ENCODE measurements around the gene TNRC6B. TPM values are rescaled to one million over a fixed set of nuclear protein-coding genes. Genes with fewer than 3 reads are reported as not detected.
"Not testable (repeated sequence)": the region's sequence is repeated elsewhere in the genome, so short reads cannot be mapped to it uniquely, and the experiment has no call there.

Gene TNRC6B
- total and polyA plus RNA-seq, 4 experiments from 2014 or later: 27.3 to 155 (median 123) TPM

DNA sequence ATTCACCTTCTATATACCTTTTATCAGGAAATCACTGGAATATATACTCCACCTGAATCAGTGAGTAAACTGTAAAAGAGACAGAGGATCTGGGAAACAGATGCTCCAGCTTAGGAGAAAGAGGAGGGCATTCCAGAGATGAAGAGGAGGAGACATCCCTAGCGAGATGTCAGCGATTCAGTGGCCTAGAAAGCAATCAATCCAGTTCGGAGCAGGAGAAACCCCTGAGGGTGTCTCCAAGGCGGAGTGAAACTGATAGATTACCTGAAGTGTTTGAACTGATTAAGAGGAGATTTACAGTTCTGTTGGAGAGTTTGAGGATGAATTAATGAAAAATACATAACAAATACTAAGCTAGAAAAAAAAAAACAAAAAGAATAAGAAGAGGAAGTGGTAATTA is 24.5 kb upstream of the TNRC6B start:
- intact Hi-C loops (cut with micrococcal nuclease): no loop called here
- Mint-ChIP-seq H3K9me3 (no peaks in the 10 kb centered on the region), H3K27me3 (no peaks in the 10 kb centered on the region), H3K4me3 (no peak overlapping the region), H3K36me3 (peaks cover 10 to 37% of the 10 kb centered on the region in 2 donors), H3K4me1 (peaks cover 6 to 14% (median 11%) of the 10 kb centered on the region in 4 donors), H3K27ac (peak overlapping the region in 2 of 7 donors; percentile 2 to 53)
- no peak overlapping the region for H3K27ac ChIP-seq (ENCODE audit: low read depth, low read length)
- no peak overlapping the region for H3K4me3 ChIP-seq (ENCODE audit: low read length in 2 of 2)
- DNase-seq: no peak
- ChIA-PET POLR2A (ENCODE audit: partially characterized antibody) (no interaction called here), CTCF (ENCODE audit: partially characterized antibody) (no interaction called here)
- H3K27me3 ChIP-seq (ENCODE audit: insufficient read depth, low read length): no peaks in the 10 kb centered on the region
- H3K9me3 ChIP-seq (ENCODE audit: control insufficient read depth in 1 of 2, low read length in 2 of 2): no peaks in the 10 kb centered on the region
- H3K4me1 ChIP-seq (ENCODE audit: insufficient read depth, low read length): no peaks in the 10 kb centered on the region
- peaks cover 10% of the 10 kb centered on the region for H3K36me3 ChIP-seq (ENCODE audit: insufficient read depth, low read length)

DNA sequence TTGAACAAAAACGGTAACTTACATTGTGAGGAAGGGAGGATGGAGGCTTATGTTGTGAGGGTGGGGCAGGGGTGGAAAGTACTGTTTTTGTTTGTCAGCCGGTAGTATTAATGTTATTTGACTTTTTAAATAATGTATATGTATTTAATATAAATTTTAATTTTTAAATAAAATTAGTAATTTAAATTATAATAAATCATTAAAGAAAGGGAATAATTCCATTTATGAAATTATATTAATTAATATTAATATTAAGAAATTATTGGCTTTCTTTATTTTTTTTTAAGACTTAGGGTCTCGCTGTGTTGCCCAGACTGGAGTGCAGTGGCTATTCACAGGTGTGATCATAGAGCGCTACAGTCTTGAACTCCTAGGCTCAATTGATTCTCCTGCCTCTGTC is 24.0 kb upstream of the TNRC6B start:
- Histone ChIP-seq H3K27me3 (ENCODE audit: insufficient read depth, low read length) (no peaks in the 10 kb centered on the region), H3K36me3 (ENCODE audit: insufficient read depth, low read length) (peaks cover 10% of the 10 kb centered on the region), H3K4me1 (ENCODE audit: insufficient read depth, low read length) (no peaks in the 10 kb centered on the region), H3K9me3 (ENCODE audit: control insufficient read depth in 1 of 2, low read length in 2 of 2) (no peaks in the 10 kb centered on the region), H3K4me3 (ENCODE audit: low read length in 2 of 2) (no peak overlapping the region), H3K27ac (ENCODE audit: low read depth, low read length) (no peak overlapping the region)
- Mint-ChIP-seq H3K4me1 (peaks cover 6 to 14% (median 11%) of the 10 kb centered on the region in 4 donors), H3K4me3 (no peak overlapping the region), H3K36me3 (peaks cover 10 to 37% of the 10 kb centered on the region in 2 donors), H3K27me3 (no peaks in the 10 kb centered on the region), H3K27ac (peak overlapping the region in 2 of 7 donors; percentile 2 to 53), H3K9me3 (no peaks in the 10 kb centered on the region)
- ChIA-PET POLR2A (ENCODE audit: partially characterized antibody) (no interaction called here), CTCF (ENCODE audit: partially characterized antibody) (no interaction called here)
- DNase-seq: no peak
- intact Hi-C loops (cut with micrococcal nuclease): no loop called here

DNA sequence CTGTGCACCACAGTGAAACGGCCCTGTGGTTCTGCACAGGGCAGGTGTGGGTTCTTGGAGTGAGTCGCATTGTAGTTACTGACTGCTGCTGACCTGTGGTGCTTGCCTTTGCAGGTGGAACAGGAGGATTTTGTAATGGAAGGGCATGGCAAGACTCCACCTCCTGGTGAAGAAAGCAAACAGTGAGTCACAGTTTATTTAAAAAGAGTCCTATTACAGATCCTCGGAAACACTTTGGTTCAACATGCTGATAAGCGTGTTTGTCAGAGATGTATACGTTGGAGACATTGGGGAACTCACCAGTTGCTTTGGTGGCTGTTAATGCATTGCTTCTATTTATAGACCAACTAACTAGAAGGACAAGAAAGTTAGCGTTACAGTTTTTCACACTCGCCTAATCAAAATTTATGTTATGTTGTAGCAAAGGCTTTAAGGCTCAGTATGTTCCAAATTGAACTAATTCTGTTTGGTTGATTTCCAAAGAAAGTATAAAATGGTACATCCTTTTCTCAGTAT is 21.7 kb upstream of the TNRC6B start:
- Mint-ChIP-seq H3K4me1 (peaks cover 6 to 14% (median 8%) of the 10 kb centered on the region in 4 donors), H3K27ac (peak overlapping the region in 5 of 7 donors; percentile 1 to 79 (median 65)), H3K36me3 (peaks cover 9 to 27% of the 10 kb centered on the region in 2 donors), H3K4me3 (no peak overlapping the region), H3K27me3 (no peaks in the 10 kb centered on the region), H3K9me3 (no peaks in the 10 kb centered on the region)
- H3K4me1 ChIP-seq (ENCODE audit: insufficient read depth, low read length): no peaks in the 10 kb centered on the region
- CTCF ChIA-PET (ENCODE audit: partially characterized antibody): no interaction called here
- POLR2A ChIA-PET (ENCODE audit: partially characterized antibody): no interaction called here
- H3K27ac ChIP-seq (ENCODE audit: low read depth, low read length): no peak overlapping the region
- H3K9me3 ChIP-seq (ENCODE audit: control insufficient read depth in 1 of 2, low read length in 2 of 2): no peaks in the 10 kb centered on the region
- intact Hi-C loops (cut with micrococcal nuclease): no loop called here
- H3K4me3 ChIP-seq (ENCODE audit: low read length in 2 of 2): no peak overlapping the region
- peaks cover 6% of the 10 kb centered on the region for H3K36me3 ChIP-seq (ENCODE audit: insufficient read depth, low read length)
- DNase-seq: no peak
- no peaks in the 10 kb centered on the region for H3K27me3 ChIP-seq (ENCODE audit: insufficient read depth, low read length)

DNA sequence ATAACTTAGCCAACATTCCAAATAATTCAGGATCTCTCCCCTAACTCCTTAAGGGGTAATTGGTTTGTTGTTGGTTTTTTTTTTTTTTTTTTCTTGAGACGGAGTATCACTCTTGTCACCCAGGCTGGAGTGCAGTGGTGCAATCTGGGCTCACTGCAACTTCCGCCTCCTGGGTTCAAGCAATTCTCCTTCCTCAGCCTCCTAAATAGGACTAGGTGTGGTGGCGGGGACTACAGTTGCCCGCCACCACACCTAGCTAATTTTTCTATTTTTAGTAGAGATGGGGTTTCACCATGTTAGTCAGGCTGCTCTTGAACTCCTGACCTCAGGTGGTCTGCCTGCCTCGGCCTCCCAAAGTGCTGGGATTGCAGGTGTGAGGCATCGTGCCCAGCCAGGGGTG is 21.0 kb upstream of the TNRC6B start:
- CTCF ChIA-PET (ENCODE audit: partially characterized antibody); H3K9me3 ChIP-seq (ENCODE audit: control insufficient read depth in 1 of 2, low read length in 2 of 2); POLR2A ChIA-PET (ENCODE audit: partially characterized antibody); H3K27me3 Mint-ChIP-seq; H3K4me3 ChIP-seq (ENCODE audit: low read length in 2 of 2); H3K27me3 ChIP-seq (ENCODE audit: insufficient read depth, low read length); H3K27ac ChIP-seq (ENCODE audit: low read depth, low read length); intact Hi-C loops (cut with micrococcal nuclease); DNase-seq; H3K9me3 Mint-ChIP-seq; H3K36me3 ChIP-seq (ENCODE audit: insufficient read depth, low read length); H3K4me3 Mint-ChIP-seq; H3K4me1 ChIP-seq (ENCODE audit: insufficient read depth, low read length): not testable (repeated sequence)
- Mint-ChIP-seq H3K36me3 (peaks cover 13 to 25% of the 10 kb centered on the region in 2 donors), H3K4me1 (peaks cover 6 to 19% (median 9%) of the 10 kb centered on the region in 4 donors), H3K27ac (peak overlapping the region in 1 of 7 donors; percentile 10)

DNA sequence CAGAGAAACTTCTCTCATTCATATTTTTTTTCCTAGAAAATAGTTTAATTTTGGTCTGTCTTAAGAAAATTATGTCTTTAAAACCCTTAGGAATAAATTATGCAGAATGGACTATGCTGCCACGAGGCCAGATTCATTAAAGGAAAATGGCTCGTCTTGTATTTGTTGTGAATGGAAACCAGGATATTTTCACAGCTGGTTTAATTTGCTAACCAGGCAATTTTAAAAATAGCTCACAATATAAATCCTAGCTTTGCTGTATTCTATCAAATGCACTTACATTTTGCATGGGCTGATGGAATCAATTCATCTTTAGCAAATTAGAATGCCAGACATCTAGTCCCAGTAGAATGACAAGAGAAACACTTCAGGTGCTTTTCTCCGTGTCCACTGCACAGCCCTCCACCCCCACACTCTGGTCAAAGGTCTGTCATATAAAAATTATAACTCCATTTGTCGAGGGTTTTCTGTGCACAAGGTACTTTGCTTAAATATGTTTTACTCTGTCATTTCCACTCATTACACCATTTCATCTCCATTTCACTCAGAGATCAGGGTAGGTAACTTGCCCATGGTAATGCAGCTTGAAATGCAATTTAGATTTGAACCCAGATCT is 20.3 kb upstream of the TNRC6B start:
- no peaks in the 10 kb centered on the region for H3K4me1 ChIP-seq (ENCODE audit: insufficient read depth, low read length)
- DNase-seq: no peak
- no peak overlapping the region for H3K4me3 ChIP-seq (ENCODE audit: low read length in 2 of 2)
- Mint-ChIP-seq H3K4me3 (no peak overlapping the region), H3K4me1 (peaks cover 6 to 19% (median 10%) of the 10 kb centered on the region in 4 donors), H3K36me3 (peaks cover 13 to 24% of the 10 kb centered on the region in 2 donors), H3K27ac (peak overlapping the region in 2 of 7 donors; percentile 17 to 55), H3K9me3 (no peaks in the 10 kb centered on the region), H3K27me3 (no peaks in the 10 kb centered on the region)
- intact Hi-C loops (cut with micrococcal nuclease): no loop called here
- H3K36me3 ChIP-seq (ENCODE audit: insufficient read depth, low read length): peaks cover 6% of the 10 kb centered on the region
- no peaks in the 10 kb centered on the region for H3K9me3 ChIP-seq (ENCODE audit: control insufficient read depth in 1 of 2, low read length in 2 of 2)
- H3K27ac ChIP-seq (ENCODE audit: low read depth, low read length): no peak overlapping the region
- ChIA-PET CTCF (ENCODE audit: partially characterized antibody) (interaction anchor here (0.7 kb wide), 2 partner anchors 19 to 192 kb away, joined by 3 read pairs; no protein-coding TSS in a partner anchor), POLR2A (ENCODE audit: partially characterized antibody) (interaction anchor here (1.0 kb wide), 1 partner anchor 14 kb away, joined by 3 read pairs; no protein-coding TSS in a partner anchor)
- no peaks in the 10 kb centered on the region for H3K27me3 ChIP-seq (ENCODE audit: insufficient read depth, low read length)

DNA sequence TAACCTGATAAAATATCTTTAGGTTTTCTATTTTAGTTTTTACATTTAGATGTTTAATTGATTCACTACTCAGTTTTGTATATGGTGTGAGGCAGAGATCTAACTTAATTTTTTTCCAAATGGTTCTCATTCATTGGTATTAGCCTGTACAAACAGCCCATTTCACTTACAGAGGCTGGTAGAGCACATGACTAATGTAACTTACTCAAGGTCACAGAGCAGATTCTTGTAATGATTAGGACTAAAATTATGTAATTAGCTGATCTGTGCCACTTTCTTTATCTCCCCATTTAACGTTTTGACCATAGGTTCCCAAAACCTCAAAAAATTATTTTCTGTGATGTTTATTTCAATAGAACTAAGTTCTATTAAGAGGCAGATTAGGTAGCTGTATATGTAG is 16.5 kb upstream of the TNRC6B start:
- Mint-ChIP-seq H3K27me3 (no peaks in the 10 kb centered on the region), H3K4me1 (peaks cover 0 to 20% (median 8%) of the 10 kb centered on the region in 4 donors), H3K4me3 (no peak overlapping the region), H3K27ac (peak overlapping the region in 2 of 7 donors; percentile 10 to 61), H3K9me3 (peaks cover 0 to 4% (median 0%) of the 10 kb centered on the region in 8 donors), H3K36me3 (peaks cover 25 to 34% of the 10 kb centered on the region in 2 donors)
- ChIA-PET CTCF (ENCODE audit: partially characterized antibody) (interaction anchor here (0.8 kb wide), 1 partner anchor 16 kb away, joined by 3 read pairs; the partner anchor contains the start of gene TNRC6B), POLR2A (ENCODE audit: partially characterized antibody) (interaction anchor here (0.9 to 2.5 kb wide), 2 partner anchors 18 to 117 kb away, joined by 4 to 13 read pairs; partner anchors contain the start of gene TNRC6B)
- peaks cover 6% of the 10 kb centered on the region for H3K36me3 ChIP-seq (ENCODE audit: insufficient read depth, low read length)
- DNase-seq: no peak
- no peak overlapping the region for H3K4me3 ChIP-seq (ENCODE audit: low read length in 2 of 2)
- H3K27ac ChIP-seq (ENCODE audit: low read depth, low read length): no peak overlapping the region
- H3K27me3 ChIP-seq (ENCODE audit: insufficient read depth, low read length): no peaks in the 10 kb centered on the region
- no peaks in the 10 kb centered on the region for H3K4me1 ChIP-seq (ENCODE audit: insufficient read depth, low read length)
- no peaks in the 10 kb centered on the region for H3K9me3 ChIP-seq (ENCODE audit: control insufficient read depth in 1 of 2, low read length in 2 of 2)
- intact Hi-C loops (cut with micrococcal nuclease): no loop called here

DNA sequence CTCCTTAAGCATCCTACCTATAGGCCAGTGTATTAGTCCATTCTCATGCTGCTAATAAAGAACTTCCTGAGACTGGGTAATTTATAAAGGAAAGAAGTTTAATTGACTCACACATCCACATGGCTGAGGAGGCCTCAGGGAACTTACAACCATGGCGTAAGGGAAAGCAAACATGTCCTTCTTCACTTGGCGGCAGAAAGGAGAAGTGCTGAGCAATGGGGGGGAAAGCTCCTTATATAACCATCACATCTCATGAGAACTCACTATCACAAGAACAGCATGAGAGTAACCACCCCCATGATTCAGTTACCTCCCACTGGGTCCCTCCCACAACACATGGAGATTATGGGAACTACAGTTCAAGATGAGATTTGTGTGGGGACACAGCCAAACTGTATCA is 12.2 kb upstream of the TNRC6B start:
- CTCF ChIA-PET (ENCODE audit: partially characterized antibody): interaction anchor here (0.7 kb wide), 1 partner anchor 1150 kb away, joined by 3 read pairs; no protein-coding TSS in a partner anchor
- intact Hi-C loops (cut with micrococcal nuclease): not testable (repeated sequence)

More for the DNA sequence above, 12.2 kb upstream of the TNRC6B start:
- peaks cover 14 to 32% (median 20%) of the 10 kb centered on the region in 4 donors for H3K4me1 Mint-ChIP-seq
- H3K4me1 ChIP-seq (ENCODE audit: insufficient read depth, low read length); H3K4me3 Mint-ChIP-seq; H3K27me3 ChIP-seq (ENCODE audit: insufficient read depth, low read length); DNase-seq; H3K9me3 ChIP-seq (ENCODE audit: control insufficient read depth in 1 of 2, low read length in 2 of 2); H3K4me3 ChIP-seq (ENCODE audit: low read length in 2 of 2); H3K27me3 Mint-ChIP-seq; H3K27ac ChIP-seq (ENCODE audit: low read depth, low read length); H3K36me3 ChIP-seq (ENCODE audit: insufficient read depth, low read length); H3K9me3 Mint-ChIP-seq: not testable (repeated sequence)
- H3K36me3 Mint-ChIP-seq: peaks cover 29 to 41% of the 10 kb centered on the region in 2 donors
- POLR2A ChIA-PET (ENCODE audit: partially characterized antibody): interaction anchor here (2.0 kb wide), 1 partner anchor 12 kb away, joined by 4 read pairs; no protein-coding TSS in a partner anchor
- peak overlapping the region in 3 of 7 donors; percentile 25 to 69 (median 64) for H3K27ac Mint-ChIP-seq

Data from CD4-positive, alpha-beta memory T cell (primary cell).